HEK293T (cell line): ENCODE data around the gene DLG2.

Source experiments
- CTCF ChIA-PET: fragments of 350-600 bp; formaldehyde crosslinking; extraction: SDS; loops from one replicate; lab custom pipeline; 2021; ENCODE audit warnings: antibody characterized with exemption, inconsistent platforms; lab: Yijun Ruan, JAX
- POLR2A ChIA-PET: fragments of 350-600 bp; formaldehyde crosslinking; extraction: SDS; loops from one replicate; lab custom pipeline; 2020; ENCODE audit warnings: antibody characterized with exemption, inconsistent platforms; lab: Yijun Ruan, JAX
- DNase-seq: peaks from one replicate; pipeline ENCODE4 v3.0.0; 2012; ENCODE audit warnings: mixed read lengths; ENCODE audit errors: extremely low spot score
- ARNT ChIP-seq: fragments of 450-650 bp; IDR thresholded peaks from 2 replicates; pipeline ENCODE4 v1.6.1; 2017; ENCODE audit warnings: mild to moderate bottlenecking
- BHLHE40 ChIP-seq: fragments of 450-650 bp; IDR thresholded peaks from 2 replicates; pipeline ENCODE4 v1.6.1; 2016; ENCODE audit warnings: mild to moderate bottlenecking, moderate library complexity, borderline replicate concordance
- CTBP1 ChIP-seq: fragments of 450-650 bp; IDR thresholded peaks from 2 replicates; pipeline ENCODE4 v1.6.1; 2016; ENCODE audit warnings: borderline replicate concordance
- ELF4 ChIP-seq: fragments of 450-650 bp; IDR thresholded peaks from 2 replicates; pipeline ENCODE4 v1.6.1; 2017; ENCODE audit warnings: antibody characterized with exemption
- FOXA1 ChIP-seq: fragments of 450-650 bp; IDR thresholded peaks from 2 replicates; pipeline ENCODE4 v1.6.1; 2016; ENCODE audit warnings: mild to moderate bottlenecking
- FOXK2 ChIP-seq: fragments of 450-650 bp; IDR thresholded peaks from 2 replicates; pipeline ENCODE4 v1.6.1; 2016; ENCODE audit warnings: mild to moderate bottlenecking
- FOXM1 ChIP-seq: fragments of 450-650 bp; IDR thresholded peaks from 2 replicates; pipeline ENCODE4 v1.6.1; 2017; ENCODE audit warnings: mild to moderate bottlenecking, borderline replicate concordance
- HDGF ChIP-seq: fragments of 450-650 bp; IDR thresholded peaks from 2 replicates; pipeline ENCODE4 v1.6.1; 2017; ENCODE audit warnings: antibody characterized with exemption, borderline replicate concordance
- L3MBTL2 ChIP-seq: fragments of 450-650 bp; conservative IDR thresholded peaks from 2 replicates; pipeline ENCODE4 v1.6.1; 2016; ENCODE audit warnings: mild to moderate bottlenecking
- LEF1 ChIP-seq: fragments of 450-650 bp; IDR thresholded peaks from 2 replicates; pipeline ENCODE4 v1.6.1; 2017; ENCODE audit warnings: mild to moderate bottlenecking, borderline replicate concordance
- NFRKB ChIP-seq: fragments of 450-650 bp; IDR thresholded peaks from 2 replicates; pipeline ENCODE4 v1.6.1; 2016; ENCODE audit warnings: mild to moderate bottlenecking, moderate library complexity
- PKNOX1 ChIP-seq: fragments of 450-650 bp; IDR thresholded peaks from 2 replicates; pipeline ENCODE4 v1.6.1; 2016
- SP1 ChIP-seq: fragments of 450-650 bp; IDR thresholded peaks from 2 replicates; pipeline ENCODE4 v1.6.1; 2017
- SUZ12 ChIP-seq: fragments of 450-650 bp; IDR thresholded peaks from 2 replicates; pipeline ENCODE4 v1.6.1; 2016; ENCODE audit warnings: mild to moderate bottlenecking
- TARDBP ChIP-seq: fragments of 450-650 bp; IDR thresholded peaks from 2 replicates; pipeline ENCODE4 v1.6.1; 2016
- ZNF384 ChIP-seq: fragments of 450-650 bp; IDR thresholded peaks from 2 replicates; pipeline ENCODE4 v1.6.1; 2016

DLG2 gene

GRCh38 chr11:83472806-83473205 lies 2154.3 kb downstream of the DLG2 start:
- DNase-seq: no peak
- ChIA-PET CTCF (no interaction called here), POLR2A (interaction anchor here (0.6 kb wide), 1 partner anchor 1142 kb away, joined by 3 read pairs; no protein-coding TSS in a partner anchor)
- TF ChIP-seq ZNF384: no peak

DNA sequence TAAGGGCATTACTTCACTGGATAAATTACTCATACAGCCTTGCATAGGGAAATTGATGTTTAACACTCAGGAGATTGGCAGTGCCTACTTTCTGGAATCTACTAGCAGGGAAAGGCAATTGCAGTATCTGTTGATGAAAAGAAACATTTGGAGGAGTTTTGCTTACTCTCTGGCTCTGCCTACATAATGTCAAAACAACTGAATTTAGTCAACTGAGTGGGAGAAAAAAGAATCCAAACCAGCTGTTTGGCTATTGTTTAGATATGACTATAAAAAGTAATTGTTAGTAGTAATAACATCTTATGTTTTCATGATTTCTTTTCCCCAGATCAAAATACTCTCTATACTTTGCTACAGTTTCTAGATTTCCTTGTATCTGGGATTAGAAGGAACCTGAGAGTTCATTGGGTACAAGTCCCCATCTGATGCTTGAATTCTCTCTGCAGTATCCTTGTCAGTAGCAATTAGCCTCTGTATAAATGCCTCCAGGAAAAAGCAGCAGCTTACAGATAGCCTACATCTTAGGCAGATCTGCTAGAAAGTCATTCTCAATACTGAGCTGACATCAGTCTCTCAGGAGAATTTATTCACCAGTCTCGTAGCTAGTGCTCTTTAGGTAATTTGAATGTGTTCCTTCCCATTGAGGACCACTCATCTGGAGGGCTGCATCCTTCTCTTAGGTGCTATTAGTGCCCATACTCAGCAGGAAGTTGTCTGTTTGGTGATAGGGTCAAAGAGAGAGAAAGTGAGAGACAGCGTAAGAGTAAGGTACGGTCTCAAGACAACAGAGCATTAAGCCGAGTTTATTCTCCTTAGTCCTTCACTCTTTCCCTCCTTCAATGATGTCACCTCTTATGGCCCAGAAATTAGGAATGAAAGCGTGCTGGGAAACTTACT lies 2155.1 kb downstream of the DLG2 start:
- no peak for DNase-seq
- TF ChIP-seq PKNOX1: no peak
- ChIA-PET CTCF (no interaction called here), POLR2A (no interaction called here)

DNA sequence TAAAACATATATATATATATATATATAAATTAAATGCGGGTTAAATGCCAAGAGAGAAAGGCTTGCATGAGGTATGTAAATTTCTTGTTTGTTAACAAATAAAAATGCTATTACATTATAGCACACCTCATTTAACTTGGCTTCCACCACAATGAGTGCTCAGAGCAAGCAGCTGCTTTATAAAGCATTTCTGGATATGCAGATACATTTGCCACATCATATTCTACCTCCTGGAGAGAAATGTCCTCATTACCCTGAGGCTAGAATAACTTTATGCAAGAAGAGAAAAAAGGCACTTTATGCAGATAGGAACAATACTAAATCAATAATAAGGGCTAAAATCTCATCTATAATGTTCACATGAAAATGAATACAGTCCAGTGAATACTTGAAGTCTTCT lies 2159.3 kb downstream of the DLG2 start:
- POLR2A ChIA-PET: no interaction called here

GRCh38 chr11:83464160-83464944 lies 2162.8 kb downstream of the DLG2 start:
- TF ChIP-seq SP1 (no peak), PKNOX1 (no peak), TARDBP (no peak), SUZ12 (no peak), FOXA1 (no peak), ARNT (no peak), ZNF384 (no peak)
- POLR2A ChIA-PET: no interaction called here

More for the DNA sequence above, 2159.3 kb downstream of the DLG2 start:
- CTCF ChIA-PET: no interaction called here
- no peak for DNase-seq
- TF ChIP-seq FOXA1 (no peak), FOXK2 (no peak), HDGF (no peak), FOXM1 (no peak), SP1 (no peak), NFRKB (no peak), L3MBTL2 (no peak), TARDBP (no peak), ARNT (no peak), ELF4 (no peak), SUZ12 (no peak), PKNOX1 (no peak), BHLHE40 (no peak), ZNF384 (no peak), LEF1 (no peak), CTBP1 (no peak)

GRCh38 chr11:83459798-83460197 lies 2167.3 kb downstream of the DLG2 start:
- DNase-seq: no peak
- ChIA-PET POLR2A (no interaction called here), CTCF (no interaction called here)
- TF ChIP-seq TARDBP: no peak
- TF ChIP-seq ELF4: no peak
- no peak for TF ChIP-seq LEF1

More at GRCh38 chr11:83464160-83464944, 2162.8 kb downstream of the DLG2 start:
- CTCF ChIA-PET: no interaction called here
- no peak for DNase-seq

- TF ChIP-seq ZNF384 (no peak), NFRKB (no peak), FOXK2 (no peak), TARDBP (no peak), SP1 (no peak), BHLHE40 (no peak), FOXA1 (no peak), ELF4 (no peak), SUZ12 (no peak)
- no peak for DNase-seq
- POLR2A ChIA-PET: no interaction called here
- CTCF ChIA-PET: no interaction called here
Observed at GRCh38 chr11:83456566-83456965, 2170.6 kb downstream of the DLG2 start.

DNA sequence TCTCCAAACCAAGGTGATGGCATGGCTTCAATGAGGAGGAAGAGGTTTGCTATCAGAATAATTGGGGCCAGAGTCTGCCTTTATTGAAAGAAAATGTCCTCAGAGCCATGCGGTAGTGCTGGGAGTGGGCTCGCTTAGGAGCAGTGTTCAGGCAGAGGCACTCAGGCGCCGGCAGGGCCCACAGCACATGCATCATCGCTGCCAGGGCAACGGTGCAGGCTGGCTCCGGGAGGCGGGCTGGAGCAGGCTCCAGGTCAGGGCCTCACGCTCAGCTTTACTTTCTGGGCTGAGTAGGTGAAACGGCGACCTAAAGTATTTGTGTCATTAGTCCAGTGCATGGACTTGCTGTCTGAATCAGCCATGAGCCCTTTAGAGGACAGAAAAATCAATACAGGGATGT lies 2171.1 kb downstream of the DLG2 start:
- ChIA-PET POLR2A (no interaction called here), CTCF (no interaction called here)
- DNase-seq: no peak
- TF ChIP-seq TARDBP (no peak), HDGF (no peak), CTBP1 (no peak), SP1 (no peak), LEF1 (no peak)
